C4-2B (cell line): ENCODE data around the gene RALA.

ENCODE experiments used
- H3K27ac ChIP-seq: fragments of 450-650 bp; 2 replicates; pipeline ENCODE4 v1.5.1; 2017
- ZFX ChIP-seq: fragments of 450-650 bp; IDR thresholded peaks from 2 replicates; pipeline ENCODE4 v1.6.1; 2017
- TF ChIP-seq, protein P1 (sequence below): fragments of 450-650 bp; conservative IDR thresholded peaks from 2 replicates; pipeline ENCODE4 v1.5.1; 2017; ENCODE audit warnings: mild to moderate bottlenecking

RALA gene

DNA sequence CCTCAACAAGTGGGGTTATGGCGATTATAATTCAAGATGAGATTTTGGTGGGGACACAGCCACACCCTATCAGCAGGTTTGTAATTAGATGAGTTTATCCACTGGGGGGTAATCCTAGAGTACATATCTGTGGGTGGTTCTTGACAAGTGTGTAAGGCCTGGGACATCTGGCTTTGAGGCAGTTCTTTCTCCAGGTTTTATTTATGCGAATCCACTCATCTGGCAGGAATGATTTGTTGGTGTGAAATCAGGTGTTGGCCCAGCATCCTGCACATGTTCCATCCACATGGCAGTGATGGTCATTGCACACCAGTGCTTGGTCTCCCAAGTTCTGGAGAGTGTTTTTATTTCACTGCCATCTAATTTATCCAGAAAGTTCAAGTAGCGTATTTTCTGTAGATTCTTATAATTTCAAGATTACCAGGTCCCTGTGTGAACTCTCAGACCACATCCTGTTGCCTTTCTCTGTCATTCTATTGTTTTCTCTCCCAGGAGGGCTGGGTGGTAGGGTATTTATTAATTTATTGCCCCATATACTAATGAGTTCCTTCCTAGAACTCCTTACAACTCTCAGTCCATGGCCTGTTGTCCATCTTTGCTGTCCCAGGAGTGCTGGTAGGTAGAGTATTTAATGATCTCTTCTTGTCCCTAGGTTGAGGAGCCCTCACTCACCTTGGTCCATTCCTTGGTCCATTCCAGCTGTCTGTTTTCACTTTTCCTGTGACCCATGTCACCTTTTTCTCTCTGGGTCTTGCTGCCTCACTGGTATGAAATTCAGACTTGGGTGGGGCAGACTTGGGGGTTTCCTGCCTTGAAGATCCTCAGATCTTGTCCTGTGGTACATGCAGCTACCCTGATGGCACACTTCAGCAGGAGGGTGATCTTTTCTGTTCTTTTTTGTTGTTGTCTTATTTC, 10.4 kb downstream of the RALA start:
- TF ChIP-seq, protein P1, sequence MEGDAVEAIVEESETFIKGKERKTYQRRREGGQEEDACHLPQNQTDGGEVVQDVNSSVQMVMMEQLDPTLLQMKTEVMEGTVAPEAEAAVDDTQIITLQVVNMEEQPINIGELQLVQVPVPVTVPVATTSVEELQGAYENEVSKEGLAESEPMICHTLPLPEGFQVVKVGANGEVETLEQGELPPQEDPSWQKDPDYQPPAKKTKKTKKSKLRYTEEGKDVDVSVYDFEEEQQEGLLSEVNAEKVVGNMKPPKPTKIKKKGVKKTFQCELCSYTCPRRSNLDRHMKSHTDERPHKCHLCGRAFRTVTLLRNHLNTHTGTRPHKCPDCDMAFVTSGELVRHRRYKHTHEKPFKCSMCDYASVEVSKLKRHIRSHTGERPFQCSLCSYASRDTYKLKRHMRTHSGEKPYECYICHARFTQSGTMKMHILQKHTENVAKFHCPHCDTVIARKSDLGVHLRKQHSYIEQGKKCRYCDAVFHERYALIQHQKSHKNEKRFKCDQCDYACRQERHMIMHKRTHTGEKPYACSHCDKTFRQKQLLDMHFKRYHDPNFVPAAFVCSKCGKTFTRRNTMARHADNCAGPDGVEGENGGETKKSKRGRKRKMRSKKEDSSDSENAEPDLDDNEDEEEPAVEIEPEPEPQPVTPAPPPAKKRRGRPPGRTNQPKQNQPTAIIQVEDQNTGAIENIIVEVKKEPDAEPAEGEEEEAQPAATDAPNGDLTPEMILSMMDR: no peak
- no peak for TF ChIP-seq ZFX
- no peak overlapping the region for H3K27ac ChIP-seq

DNA sequence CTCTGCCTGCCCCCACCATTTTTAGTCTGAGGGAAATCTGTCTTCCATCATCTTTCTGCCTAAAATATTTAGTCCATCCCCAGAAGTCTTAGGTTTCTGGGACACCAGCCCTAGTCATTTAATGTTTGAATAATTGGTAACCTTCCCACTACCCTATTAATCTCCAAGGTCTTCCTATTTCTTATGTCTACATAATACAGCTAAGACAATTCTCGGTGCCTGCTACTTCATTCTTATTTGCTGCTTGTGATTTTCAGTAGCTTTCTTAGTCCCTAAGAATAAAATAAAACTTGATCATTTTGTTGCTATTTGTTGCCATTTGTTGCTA, 11.1 kb downstream of the RALA start:
- TF ChIP-seq, protein P1: no peak
- no peak for TF ChIP-seq ZFX
- H3K27ac ChIP-seq: no peak overlapping the region

DNA sequence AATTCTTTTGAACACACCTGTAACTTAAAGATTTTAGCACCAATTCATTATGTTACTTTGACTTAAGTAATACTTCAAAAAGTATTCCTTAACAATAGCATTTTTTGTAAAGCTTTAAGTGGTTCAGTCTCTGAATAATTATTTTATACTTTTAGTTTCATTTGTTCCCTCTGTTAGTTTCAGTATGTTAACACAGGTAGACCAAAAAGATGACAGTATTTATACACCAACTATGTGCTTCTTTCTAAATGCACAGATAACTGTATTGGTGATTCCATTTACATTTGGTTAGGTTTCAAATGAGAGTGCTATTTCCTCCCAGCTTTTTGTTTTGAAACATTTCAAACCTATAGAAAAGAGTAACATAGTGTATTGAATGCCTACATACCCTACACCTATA, 14.0 kb downstream of the RALA start:
- TF ChIP-seq ZFX: no peak
- TF ChIP-seq, protein P1: no peak
- no peak overlapping the region for H3K27ac ChIP-seq

DNA sequence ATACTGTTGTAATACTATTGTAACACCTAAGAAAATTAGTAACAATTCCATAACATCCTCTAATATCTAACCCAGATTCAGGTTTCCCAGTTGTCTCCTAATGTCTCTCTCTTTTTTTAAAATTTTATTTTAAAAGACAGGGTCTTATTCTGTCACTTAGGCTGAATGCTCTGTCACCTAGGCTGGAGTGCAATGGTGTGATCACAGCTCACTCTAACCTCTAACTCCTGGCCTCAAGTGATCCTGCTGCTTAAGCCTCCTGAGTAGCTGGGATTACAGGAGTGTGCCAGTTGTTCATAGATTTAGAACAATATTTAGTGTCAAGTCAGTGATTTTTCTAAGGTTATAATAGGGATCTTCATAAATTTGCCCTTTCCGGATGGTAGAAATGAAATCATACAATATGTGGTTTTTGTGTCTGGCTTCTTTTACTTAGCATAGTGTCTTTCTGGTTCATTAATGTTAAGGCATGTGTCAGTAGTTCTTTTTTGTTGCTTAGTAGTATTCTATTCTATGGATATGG, 14.7 kb downstream of the RALA start:
- no peak for TF ChIP-seq ZFX
- TF ChIP-seq, protein P1: no peak
- H3K27ac ChIP-seq: no peak overlapping the region

DNA sequence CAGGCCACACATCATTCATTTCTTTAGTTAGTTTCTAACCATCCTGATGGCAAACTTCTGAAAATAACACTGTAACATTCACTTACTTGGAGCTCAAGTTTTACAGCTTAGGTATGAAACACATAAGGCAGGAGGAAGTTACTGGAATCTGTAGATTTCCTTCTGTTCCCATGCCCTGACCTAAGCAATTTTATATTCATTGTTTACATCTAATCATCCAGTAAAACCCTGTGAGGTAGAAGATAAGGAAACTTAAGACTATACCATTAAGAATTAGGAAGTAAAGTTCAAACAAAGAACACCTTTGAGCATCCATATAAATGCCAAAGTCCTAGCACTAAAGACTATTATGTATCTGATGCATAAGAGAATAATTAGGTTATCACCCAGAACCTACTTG, 19.5 kb downstream of the RALA start:
- H3K27ac ChIP-seq: no peak overlapping the region
- TF ChIP-seq, protein P1: no peak
- TF ChIP-seq ZFX: no peak

DNA sequence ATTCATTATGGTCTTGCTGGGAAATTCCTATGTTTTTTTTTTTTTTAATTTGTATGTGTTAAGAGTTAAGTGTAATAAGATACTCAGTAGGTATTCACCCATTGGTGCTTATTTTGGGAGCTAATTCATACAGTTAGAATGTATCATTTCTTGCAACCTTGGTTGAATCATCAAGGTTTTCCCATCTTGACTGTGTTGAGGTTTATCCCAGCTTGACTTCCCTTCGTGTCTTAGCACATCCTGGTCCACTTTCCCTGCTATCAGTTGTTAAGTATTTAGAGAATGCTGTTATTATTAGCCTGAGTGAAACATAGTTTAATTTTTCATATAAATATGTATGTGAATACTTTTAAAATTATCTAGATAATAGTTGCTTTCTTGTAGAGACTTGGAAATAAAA, 20.8 kb downstream of the RALA start:
- no peak for TF ChIP-seq ZFX
- H3K27ac ChIP-seq: no peak overlapping the region

DNA sequence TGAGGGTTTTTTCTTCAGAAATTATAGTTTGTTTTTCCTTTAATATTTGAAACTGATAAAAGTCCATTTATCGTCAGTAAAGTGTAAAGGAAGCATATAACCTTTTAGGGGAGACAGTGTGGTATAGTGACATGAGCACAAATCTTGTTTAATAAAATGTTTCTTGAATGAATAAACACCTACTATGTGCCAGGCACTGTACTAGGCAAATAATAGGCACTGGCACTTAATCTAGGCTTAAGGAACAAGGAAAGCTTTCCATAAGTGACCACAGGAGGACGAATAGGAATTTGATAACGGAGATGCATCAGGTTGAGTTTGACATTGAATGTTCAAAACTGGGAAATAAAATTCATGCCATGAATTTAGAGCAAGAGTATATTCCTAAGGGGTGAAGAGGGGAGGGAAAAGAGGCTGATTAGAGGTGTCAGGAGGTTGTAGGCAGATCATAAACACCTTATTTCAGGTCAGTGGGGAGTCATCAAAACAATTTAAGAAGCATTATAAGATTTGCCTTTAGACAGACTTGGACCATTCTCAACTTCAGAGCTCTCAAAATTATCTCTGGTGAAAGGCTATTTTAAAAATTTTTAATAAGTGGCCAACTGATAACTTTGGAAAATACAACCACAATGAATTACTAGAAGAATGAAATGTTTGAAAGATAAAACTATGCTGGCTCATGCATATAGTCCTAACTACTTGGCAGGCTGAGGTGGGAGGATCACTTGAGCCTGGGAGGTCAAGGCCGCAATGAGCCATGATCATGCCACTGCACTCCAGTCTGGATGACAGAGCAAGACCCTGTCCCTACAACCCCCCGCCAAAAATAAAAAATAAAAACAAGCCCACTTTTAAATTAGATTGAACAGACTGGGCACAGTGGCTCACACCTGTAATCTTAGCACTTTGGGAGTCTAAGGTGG, 22.4 kb downstream of the RALA start:
- TF ChIP-seq, protein P1: no peak
- TF ChIP-seq ZFX: no peak
- H3K27ac ChIP-seq: no peak overlapping the region
